HEK293 (cell line): ENCODE data around the gene INPPL1.

Experiments
- CTCF ChIA-PET: fragments of 350-600 bp; formaldehyde crosslinking; extraction: SDS; loops from one replicate; lab custom pipeline; 2021; ENCODE audit warnings: antibody characterized with exemption; lab: Yijun Ruan, JAX
- POLR2A ChIA-PET: fragments of 300-600 bp; formaldehyde crosslinking; extraction: SDS; loops from one replicate; lab custom pipeline; 2020; ENCODE audit warnings: antibody characterized with exemption, inconsistent platforms; lab: Yijun Ruan, JAX
- H3K27ac ChIP-seq: fragments of 200-500 bp; sonication (Bioruptor generic); 2 replicates; pipeline ENCODE4 v1.5.1; 2014; ENCODE audit warnings: low read depth, low read length, control low read depth, inconsistent platforms; ENCODE audit errors: extremely low read depth
- H3K36me3 ChIP-seq, 2 experiments: fragments of 200-500 bp in 1 of 2; sonication (Bioruptor generic) in 1 of 2; 1 replicate in 1 of 2; 2 replicates in 1 of 2; pipeline ENCODE4 v1.5.1; 2014 to 2017; ENCODE audit warnings: inconsistent platforms in 2 of 2, low read length in 2 of 2; ENCODE audit not compliant: control insufficient read depth in 2 of 2, insufficient read depth in 1 of 2
- H3K4me1 ChIP-seq: fragments of 200-500 bp; sonication (Bioruptor generic); 2 replicates; pipeline ENCODE4 v1.5.1; 2014; ENCODE audit warnings: mild to moderate bottlenecking, low read length, inconsistent platforms; ENCODE audit not compliant: control insufficient read depth, insufficient read depth
- H3K4me3 ChIP-seq: 2 replicates; pipeline ENCODE4 v1.5.1; 2011; ENCODE audit warnings: low read depth, mild to moderate bottlenecking, control low read depth, low read length, moderate library complexity
- H3K9me3 ChIP-seq: fragments of 200-500 bp; sonication (Bioruptor generic); 2 replicates; pipeline ENCODE4 v1.5.1; 2014; ENCODE audit warnings: low read depth, low read length, inconsistent platforms; ENCODE audit not compliant: control insufficient read depth, insufficient read depth
- HOXC10 ChIP-seq: sonication (generic); formaldehyde crosslinking; IDR thresholded peaks from 2 replicates; pipeline ENCODE4 v1.8.1; 2023; ENCODE audit warnings: mild to moderate bottlenecking, missing genetic modification reagents
- PRDM10 ChIP-seq: fragments of 450-650 bp; formaldehyde crosslinking; IDR thresholded peaks from 2 replicates; pipeline ENCODE4 v1.5.1; 2016; ENCODE audit warnings: missing biosample characterization, missing genetic modification characterization
- YY2 ChIP-seq: fragments of 450-650 bp; formaldehyde crosslinking; IDR thresholded peaks from 2 replicates; pipeline ENCODE4 v1.5.1; 2016; ENCODE audit warnings: missing biosample characterization, missing genetic modification characterization
- ZNF19 ChIP-seq: fragments of 450-650 bp; formaldehyde crosslinking; IDR thresholded peaks from 2 replicates; pipeline ENCODE4; 2016; ENCODE audit warnings: missing biosample characterization, missing genetic modification characterization, low read depth
- ZNF221 ChIP-seq: fragments of 450-650 bp; formaldehyde crosslinking; IDR thresholded peaks from 2 replicates; pipeline ENCODE4 v1.5.1; 2017; ENCODE audit warnings: missing biosample characterization, missing genetic modification characterization, borderline replicate concordance
- ZNF518A ChIP-seq: fragments of 450-650 bp; formaldehyde crosslinking; conservative IDR thresholded peaks from 2 replicates; pipeline ENCODE4 v1.5.1; 2016; ENCODE audit warnings: low read depth, missing biosample characterization, missing genetic modification characterization
- ZNF530 ChIP-seq: fragments of 450-650 bp; formaldehyde crosslinking; IDR thresholded peaks from 2 replicates; pipeline ENCODE4 v1.5.1; 2016; ENCODE audit warnings: low read depth, missing biosample characterization, missing genetic modification characterization
- ZNF768 ChIP-seq: fragments of 450-650 bp; formaldehyde crosslinking; IDR thresholded peaks from 2 replicates; pipeline ENCODE4 v1.5.1; 2018; ENCODE audit warnings: missing biosample characterization, mild to moderate bottlenecking, missing genetic modification characterization
- TF ChIP-seq, protein P1 (sequence below): fragments of 450-650 bp; formaldehyde crosslinking; IDR thresholded peaks from 2 replicates; pipeline ENCODE4 v1.5.1; 2016; ENCODE audit warnings: missing biosample characterization, missing genetic modification characterization, low read depth

INPPL1 gene

GRCh38 chr11:72221386-72222075 is 3.0 kb upstream of the INPPL1 start:
- no peaks in the 10 kb centered on the region for H3K9me3 ChIP-seq
- no peak overlapping the region for H3K4me3 ChIP-seq
- POLR2A ChIA-PET: no interaction called here
- H3K36me3 ChIP-seq: peaks cover 0 to 5% of the 10 kb centered on the region in 2 experiments; a peak in 1 of 3 replicates
- H3K4me1 ChIP-seq: peaks cover 3% of the 10 kb centered on the region; the same call in 1 of the 2 replicates
- TF ChIP-seq ZNF768 (tag by site-specific recombination): no peak
- TF ChIP-seq, protein P1, sequence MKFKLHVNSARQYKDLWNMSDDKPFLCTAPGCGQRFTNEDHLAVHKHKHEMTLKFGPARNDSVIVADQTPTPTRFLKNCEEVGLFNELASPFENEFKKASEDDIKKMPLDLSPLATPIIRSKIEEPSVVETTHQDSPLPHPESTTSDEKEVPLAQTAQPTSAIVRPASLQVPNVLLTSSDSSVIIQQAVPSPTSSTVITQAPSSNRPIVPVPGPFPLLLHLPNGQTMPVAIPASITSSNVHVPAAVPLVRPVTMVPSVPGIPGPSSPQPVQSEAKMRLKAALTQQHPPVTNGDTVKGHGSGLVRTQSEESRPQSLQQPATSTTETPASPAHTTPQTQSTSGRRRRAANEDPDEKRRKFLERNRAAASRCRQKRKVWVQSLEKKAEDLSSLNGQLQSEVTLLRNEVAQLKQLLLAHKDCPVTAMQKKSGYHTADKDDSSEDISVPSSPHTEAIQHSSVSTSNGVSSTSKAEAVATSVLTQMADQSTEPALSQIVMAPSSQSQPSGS (tag by site-specific recombination): no peak
- no peak for TF ChIP-seq HOXC10
- TF ChIP-seq, all 188 proteins: peak for 0
- H3K27ac ChIP-seq: no peak overlapping the region
- CTCF ChIA-PET: interaction anchor here (0.6 to 1.8 kb wide), 6 partner anchors 13 to 192 kb away, joined by 3 to 5 read pairs (median 4); no protein-coding TSS in a partner anchor

DNA sequence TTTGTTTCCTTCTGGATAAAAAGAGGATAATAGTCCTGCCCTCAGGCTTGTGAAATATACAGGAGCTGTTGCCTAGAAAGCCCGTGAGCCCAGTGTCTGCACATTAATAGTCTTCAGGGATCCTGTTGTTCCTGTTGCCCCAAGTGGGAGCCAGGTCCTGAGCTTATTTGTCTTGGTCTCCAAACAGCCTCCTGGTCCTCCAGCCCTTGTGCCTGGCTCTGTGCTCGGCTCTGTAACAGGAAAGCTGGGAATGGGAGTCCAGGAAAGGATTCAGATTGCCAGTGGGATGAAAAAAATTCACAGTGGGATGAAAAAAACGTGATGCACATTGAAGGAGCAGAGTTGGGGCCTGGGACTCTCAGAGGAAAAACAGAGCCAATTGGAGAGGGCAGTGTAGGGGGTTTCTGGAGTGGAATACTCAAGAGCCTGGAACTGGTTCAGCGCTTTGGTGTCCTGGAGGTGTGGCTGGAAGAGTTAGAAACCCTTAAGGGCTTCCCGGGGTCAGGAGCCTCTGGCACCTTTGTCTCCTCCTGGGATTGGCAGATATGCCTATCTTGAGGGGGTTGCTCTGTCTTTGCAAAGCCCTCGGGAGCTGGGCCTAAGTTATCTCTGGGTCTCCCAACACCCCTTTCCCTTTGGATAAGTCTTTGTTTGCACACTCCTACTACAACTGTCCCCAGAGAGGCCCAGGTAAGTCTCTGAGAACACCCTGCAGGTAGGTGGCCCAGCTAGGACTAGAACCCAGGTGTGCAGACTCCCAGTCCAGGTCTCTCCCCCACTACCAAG is 2.3 kb upstream of the INPPL1 start:
- TF ChIP-seq ZNF19 (tag by site-specific recombination) (no peak), YY2 (tag by site-specific recombination) (no peak), ZNF221 (tag by site-specific recombination) (no peak), ZNF518A (tag by site-specific recombination) (no peak), PRDM10 (peak; percentile 96), ZNF530 (tag by site-specific recombination) (no peak)
- TF ChIP-seq, all 188 proteins: peak for 1
- ChIA-PET CTCF (interaction anchor here (0.7 to 1.8 kb wide), 5 partner anchors 14 to 130 kb away, joined by 4 to 5 read pairs (median 5); no protein-coding TSS in a partner anchor), POLR2A (interaction anchor here (0.6 to 2.0 kb wide), 7 partner anchors 10 to 294 kb away, joined by 3 to 9 read pairs (median 5); partner anchors contain the start of genes ANAPC15, RNF121 and XNDC1N)
- peaks cover 0 to 13% of the 10 kb centered on the region in 2 experiments; a peak in 1 of 3 replicates for H3K36me3 ChIP-seq
- H3K4me3 ChIP-seq: peak overlapping the region; percentile 75
- peak overlapping the region; percentile 3 for H3K27ac ChIP-seq
- H3K9me3 ChIP-seq: no peaks in the 10 kb centered on the region
- peaks cover 3% of the 10 kb centered on the region; the same call in 1 of the 2 replicates for H3K4me1 ChIP-seq
